HG03039 (cell line): Measurements from ENCODE around the gene MFNG.

Source experiments
- ATAC-seq: cut with Tn5 transposase; IDR thresholded peaks from one replicate; pipeline ENCODE4 v1.9.1; 2021; ENCODE audit warnings: mild to moderate bottlenecking, moderate library complexity; ENCODE audit not compliant: unreplicated experiment

The MFNG gene

DNA sequence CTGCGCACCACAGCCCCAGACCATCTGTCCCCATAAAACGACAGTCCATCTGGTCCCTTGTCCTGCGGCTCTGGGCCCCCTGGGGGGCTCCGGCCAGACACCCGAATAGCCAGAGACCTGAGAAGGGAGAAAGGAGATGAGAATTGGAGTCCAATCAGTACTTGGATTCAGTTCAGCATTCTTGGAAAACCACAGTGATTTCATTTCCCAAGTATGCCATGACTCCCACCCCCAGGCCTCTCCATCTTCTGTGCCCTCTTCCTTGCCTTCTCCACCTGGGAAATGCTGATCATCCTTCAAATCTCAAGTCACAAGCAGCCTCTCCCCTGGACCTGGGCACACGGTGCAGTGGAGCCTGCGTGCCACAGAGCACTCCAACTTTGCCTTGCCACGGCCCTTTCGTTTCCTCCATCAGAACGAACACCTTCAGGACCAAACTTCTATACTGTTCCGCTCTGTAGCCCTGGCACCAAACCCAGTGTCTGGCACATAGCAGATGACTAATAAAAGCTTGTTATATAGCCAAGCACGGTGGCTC is 10.9 kb upstream of the MFNG start:
- ATAC-seq, result no peak

DNA sequence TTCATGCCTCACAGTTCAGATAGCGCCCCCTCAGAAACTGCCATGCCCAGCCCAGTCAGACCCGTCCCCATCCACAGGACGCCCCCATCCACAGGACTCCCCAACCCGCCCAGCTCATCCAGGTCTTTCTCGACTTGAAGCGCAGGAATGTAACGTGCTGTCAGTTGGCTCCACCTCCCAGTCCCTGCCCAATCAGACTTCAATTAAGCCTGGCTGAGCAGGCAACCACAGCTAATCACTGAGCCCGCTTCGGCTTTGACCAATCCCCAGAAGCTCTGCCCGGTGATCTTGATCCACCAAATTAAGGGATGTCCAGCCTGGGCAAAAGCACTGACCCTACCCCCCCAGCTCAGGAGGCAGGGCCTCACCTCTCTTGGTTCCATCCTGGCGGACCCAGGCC is 10.5 kb upstream of the MFNG start:
- ATAC-seq, result no peak

DNA sequence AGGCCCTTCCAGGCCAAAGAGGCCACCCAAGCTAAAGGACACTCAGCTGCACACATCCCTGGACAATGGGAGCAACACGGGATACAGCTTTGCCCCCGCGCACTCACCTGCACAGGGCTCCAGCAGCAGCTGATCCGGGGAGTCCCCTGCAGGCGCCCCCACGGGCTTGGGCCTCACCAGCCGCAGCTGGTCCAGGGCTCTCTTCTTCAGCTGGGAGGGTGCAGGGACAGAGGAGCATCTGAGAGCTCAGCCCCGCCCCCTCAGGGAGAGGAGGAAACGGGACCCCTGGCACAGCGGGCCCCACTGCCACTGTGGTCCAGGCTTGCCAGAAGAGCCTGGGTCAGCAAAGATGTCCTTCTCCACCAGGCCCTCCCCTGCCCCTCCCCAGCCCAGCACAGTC is 7.8 kb upstream of the MFNG start:
- ATAC-seq, result no peak

DNA sequence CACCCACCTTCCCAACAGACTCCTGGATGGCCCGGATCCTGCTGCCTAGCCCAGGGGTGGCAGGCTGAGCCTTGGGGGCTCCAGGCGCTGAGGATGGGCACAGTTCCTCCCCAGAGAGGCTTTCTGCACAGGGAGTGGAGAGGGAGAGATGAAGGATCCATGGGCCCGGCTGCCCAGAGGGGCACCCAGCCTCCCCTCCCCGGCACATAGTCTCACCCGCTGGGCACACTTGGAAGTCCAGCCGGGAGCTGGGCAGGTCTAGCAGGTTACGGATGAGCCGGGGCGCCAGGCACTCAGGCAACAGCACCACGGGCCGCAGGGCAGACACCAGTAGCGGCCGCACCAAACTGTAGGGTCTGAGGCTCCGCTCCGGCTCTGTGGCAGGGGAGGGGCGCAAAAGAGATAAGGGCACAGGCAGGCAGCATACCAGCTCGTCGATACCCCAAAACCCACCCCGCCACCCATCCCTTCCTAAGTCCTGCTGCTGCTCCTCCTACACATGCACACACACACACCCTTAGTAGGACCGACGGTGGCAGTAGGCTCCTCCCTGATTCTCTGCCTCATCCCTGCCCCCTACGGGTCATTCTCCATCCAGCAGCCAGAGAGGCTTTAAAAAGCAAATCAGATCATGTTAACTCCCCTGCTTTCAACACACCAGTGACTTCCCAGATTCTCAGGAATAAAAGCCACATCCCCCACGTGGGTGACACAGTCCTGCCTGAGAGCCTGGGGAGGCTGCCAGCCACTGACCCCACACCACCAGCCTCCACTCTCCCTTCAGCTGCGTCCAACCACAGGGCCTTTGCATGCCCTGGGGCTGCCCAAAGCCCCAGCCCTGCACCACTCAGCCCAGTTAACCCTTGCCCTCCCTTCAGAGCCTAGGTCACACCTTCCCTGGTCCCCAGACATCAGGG is 6.5 kb upstream of the MFNG start:
- no peak for ATAC-seq

DNA sequence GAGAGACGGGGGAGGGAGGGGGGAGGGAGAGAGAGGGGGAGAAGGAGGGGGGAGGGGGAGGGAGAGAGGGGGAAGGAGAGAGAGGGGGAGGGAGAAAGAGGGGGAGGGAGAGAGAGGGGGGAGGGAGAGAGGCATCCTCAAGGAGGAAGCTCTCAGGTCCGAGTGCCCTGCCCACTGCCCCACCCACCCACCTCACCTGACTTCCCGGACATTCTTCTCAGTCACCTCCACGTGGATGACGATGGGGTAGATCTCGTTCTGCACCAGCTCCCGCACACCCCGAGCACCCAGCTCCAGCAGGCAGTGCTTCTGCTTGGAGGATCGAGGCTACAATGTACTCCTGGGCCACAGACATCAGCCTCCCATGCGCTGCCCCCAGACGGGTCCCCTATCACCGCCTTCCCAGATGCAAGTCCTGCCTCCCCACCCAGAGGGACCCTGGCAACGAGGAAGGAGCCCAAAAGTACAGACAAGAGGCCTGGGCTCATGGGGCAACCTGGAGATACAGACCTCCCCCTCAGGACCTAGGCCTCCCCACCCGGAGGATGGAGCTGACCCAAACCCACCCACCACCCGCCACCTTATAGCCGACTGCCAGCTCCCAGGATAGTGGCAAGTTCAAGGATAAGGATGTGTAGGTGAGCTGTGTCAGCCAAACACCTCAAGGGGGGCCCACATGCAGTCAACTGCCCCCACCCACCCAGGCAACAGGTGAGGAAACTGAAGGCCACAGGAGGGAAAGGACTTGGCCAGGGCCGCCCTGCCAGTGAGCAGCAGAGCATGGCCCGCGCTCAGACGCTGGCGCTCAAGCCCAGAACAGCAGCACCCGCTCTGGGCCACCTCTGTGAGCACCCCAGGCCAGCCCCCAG is 5.6 kb upstream of the MFNG start:
- no peak for ATAC-seq

DNA sequence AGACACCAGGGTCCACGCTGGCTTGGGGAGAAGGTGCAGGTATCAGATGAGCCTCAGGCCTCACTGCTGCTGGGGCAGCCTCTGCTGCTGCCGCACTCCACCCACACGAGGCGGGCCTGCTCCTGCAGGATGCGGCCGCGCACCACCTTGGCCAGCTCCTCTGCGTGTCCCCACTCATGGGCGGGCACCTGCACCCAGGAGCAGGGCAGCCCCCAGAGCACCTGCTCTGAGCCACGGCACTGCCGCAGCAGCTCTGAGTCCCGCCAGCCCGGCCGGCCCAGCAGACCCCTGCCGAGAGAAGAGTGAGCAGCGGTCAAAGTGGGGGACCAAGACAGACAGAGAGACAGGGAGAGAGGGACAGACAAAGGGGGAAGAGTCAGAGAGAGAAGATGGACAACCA is 4.9 kb upstream of the MFNG start:
- no peak for ATAC-seq

DNA sequence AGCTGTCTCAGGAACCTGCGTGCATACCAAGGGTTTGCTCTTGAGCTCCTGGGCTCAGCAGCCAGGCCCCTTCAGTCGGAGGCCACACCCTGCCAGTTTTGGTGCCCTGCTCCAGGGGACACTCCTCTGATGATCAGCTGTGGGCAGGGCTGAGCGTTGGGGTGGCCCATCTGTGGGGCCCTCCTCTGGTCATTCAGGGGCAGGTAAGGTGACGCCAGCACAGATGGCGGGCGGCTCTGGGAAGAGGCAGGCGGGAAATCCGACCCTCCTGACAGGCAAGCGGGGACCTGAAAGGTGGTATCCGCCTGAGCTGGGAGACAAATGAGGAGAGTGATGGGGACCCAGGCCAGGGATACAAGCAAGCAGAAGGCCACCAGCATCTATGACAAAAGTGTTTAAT is 3.8 kb upstream of the MFNG start:
- ATAC-seq, result no peak

DNA sequence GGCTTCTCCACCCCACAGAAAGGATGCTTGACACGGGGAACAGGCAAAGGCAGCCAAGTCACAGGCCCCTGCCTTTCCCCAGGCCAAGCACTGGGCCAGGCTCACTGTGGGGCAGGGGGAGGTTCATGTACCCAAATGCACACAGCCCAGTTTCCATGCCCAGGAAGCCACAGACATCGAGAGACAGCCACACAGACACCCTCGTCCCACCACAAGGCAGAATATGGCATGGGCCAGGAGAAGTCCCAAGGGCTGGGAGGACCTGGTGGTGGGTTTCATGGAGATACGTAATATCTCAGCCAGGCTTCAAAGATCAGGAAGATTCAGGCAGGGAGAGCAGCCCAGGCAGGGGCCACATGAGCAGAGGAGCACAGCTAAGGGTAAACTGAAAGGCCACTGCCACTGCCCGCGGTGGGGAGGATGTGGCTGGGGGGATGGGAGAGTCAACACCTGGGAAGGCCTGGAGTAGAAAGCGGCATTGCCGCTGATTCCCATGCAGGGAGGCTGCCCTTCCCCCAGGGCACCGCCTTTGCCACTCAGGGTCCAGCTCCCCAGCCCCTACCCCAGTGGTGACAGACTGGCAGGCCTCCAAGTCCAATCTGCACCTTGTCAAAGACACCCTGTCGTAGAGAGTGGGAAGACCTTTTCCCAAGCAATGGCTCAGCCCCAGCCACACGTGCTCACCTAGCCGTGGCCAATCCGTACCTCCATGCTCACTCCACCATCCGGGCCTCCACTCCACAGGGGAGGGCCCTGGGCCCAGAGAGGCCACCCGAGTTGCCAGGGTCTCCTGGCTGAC is 2.4 kb upstream of the MFNG start:
- ATAC-seq, result no peak

DNA sequence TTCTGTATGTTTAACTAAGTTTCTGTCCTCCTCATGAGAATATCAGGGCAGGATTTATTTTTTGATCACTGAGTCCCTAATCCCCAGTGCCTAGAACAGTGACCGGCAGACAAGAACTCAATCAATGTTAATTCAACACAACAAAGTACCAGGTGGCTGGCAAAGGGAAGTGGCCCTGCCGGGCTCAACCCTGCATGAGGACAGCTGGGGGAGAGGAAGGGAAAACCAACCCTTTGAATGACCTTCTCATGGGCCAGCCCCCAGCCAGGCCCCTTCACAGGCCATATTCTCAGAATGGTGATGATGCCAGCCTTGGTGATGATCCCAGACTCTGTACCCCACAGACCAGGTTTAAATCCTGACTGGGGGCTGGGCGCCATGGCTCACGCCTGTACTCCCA is 1.4 kb upstream of the MFNG start:
- ATAC-seq, result no peak

DNA sequence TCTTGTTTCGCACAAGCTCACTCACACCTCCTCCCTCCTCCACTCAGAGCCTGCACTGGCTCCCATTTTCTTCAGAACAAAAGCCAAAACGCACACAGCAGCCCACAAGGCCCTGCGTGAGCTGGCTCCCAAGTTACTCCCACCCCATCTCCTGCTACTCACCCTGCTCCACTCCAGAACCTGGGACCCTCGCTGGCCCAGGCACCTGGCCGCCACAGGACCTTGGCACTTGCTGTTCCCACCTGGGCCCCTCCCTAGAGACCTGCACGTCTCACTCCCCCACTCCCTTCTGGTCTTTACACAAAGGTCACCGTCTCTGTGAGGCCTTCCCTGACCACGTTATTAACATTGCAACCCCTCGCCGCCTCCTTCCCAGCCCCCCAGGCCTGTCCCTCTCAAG is 945 bp upstream of the MFNG start:
- ATAC-seq, result no peak

DNA sequence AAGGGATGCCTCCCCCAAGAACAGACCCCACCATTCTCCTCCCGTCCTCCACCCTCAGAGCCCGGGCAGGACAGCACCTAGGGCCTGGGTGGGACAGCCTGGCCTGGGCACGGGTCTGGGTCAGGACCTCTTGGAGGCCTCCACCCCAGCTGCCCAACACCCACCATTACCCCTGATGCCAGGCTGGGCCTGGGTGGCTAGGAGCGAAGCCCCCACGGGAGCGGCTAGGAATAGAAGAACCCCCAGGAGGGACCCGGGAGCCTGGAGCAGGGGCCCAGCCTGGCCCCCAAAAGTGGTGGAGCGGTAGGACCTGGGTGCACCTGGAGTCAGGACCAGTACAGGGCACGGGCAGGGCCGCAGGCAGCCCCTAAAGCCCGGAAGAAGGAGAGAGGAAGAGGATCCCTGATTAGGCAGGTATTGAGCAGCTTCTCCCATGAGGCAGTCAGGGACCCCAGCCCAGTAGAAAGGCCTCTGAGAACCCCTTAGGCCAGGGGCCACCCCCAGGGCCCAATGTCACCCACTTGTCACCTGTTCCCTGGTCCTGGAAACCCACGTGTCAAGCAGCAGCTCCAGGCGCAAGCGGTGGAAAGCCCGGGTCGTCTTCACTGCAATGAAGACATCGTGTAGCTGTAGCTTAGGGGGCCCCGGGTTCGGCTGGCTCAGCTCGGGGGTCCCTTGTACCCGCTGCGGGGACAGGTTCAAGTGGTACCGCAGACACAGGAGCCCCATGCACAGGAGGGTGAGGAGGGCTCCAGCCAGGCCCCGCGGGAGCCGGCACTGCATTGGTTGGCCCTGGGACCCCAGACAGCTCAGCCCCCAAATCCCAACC is 575 bp downstream of the MFNG start:
- no peak for ATAC-seq

DNA sequence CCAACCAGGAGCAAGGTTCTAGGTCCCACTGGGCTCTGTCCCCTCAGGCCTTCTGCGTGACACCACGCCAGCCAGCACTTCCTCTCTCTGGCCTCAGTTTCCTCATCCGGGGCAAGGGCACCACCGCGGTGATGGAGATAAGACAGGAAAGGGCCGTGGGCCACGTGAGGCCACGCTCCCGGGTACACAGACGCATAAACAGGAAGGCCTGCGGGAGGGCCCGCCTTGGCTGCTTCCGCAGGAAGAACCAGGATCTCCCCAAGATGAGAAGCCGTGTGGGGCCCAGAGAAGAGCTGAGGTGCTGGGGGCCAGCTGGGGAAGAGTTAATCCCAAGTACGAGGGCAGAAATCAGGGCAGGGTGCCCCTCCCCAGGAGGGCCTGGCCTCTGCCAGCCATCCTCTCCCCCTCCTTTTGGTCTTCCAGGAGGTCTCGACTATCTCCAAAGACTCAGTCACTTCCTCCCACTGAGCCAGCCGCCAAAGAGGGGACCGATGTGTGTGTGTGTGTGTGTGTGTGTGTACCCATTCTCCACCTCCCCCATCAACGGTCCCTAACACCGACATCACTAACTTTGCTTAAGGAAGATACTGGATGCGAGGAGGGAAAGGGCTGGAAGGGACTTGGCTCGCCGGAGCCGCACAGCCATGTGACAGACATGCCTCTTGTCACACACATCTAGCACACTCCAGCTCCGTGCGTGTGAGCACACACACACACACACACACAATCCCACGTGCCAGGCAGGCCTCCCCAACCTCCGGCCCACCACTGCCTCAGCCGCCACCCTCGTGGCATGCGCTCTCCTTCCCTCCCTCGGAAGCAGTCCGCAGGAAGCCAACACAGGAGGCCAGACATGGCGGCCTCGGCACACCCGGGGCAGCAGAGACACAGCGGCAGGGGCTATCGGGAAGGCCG is 1.4 kb downstream of the MFNG start:
- ATAC-seq, result no peak

DNA sequence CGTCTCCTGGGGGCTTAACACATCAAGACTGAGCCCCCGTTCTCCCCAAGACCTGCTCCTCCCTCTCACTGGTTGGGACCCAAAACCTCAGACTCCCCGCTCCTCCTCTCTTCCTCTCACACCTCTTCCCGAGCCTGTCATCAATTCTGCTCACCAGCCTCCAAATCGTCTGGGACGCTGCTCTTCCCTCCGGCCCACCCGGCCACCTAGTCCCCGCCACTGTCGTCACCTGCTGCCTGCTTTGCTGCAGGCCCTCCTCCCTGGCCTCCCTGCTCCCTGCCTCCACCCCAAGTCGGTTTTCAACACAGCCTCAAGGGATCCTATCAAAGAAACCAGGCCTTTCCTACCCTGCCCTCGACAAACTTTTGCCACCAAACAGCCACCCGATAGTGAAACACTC is 3.1 kb downstream of the MFNG start:
- ATAC-seq, result no peak

DNA sequence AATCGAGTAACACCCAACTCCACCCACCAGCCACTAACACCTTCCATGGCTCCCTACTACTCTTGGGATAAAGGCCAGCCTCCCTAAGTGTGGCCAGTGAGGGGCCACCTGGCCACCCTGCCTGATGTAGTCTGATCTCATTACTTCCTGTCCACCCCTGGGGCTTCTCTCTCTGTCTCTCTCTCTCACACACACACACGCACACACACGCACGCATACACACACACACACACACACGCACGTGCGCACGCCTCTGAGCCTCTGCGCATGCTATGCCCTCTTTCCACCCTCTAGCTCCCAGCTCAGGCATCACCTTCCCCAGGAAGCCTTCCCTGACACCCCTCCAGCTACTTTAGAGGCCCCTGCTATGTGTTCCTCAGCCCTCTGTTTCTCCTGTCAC is 3.9 kb downstream of the MFNG start:
- ATAC-seq, result no peak

DNA sequence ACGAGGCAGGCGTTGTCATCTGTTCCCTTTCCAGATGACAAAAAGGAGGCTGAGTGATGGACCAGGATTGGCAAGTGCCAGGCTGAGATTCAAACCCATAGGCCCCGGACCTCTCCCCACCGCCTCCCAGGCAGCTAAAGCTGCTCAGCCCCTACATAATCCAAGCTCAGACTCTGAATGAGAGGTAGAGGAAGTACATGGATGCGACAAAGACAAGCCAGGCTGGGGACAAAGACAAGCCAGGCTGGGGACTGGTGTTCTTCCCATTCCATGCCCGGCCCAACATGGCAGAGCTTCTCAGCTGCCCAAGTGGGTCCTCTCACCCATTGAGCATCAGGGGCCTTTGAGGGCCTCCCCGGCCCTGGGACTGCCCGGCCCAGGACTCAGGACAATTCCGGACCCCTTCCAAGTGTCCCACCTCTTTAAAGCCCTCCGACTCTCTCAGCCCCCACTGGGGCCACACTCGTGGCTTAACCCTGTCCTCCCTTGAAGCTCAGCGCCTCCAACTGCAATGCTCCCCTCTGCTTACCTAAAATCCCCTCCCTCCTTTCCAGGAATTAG is 4.8 kb downstream of the MFNG start:
- ATAC-seq, result no peak

DNA sequence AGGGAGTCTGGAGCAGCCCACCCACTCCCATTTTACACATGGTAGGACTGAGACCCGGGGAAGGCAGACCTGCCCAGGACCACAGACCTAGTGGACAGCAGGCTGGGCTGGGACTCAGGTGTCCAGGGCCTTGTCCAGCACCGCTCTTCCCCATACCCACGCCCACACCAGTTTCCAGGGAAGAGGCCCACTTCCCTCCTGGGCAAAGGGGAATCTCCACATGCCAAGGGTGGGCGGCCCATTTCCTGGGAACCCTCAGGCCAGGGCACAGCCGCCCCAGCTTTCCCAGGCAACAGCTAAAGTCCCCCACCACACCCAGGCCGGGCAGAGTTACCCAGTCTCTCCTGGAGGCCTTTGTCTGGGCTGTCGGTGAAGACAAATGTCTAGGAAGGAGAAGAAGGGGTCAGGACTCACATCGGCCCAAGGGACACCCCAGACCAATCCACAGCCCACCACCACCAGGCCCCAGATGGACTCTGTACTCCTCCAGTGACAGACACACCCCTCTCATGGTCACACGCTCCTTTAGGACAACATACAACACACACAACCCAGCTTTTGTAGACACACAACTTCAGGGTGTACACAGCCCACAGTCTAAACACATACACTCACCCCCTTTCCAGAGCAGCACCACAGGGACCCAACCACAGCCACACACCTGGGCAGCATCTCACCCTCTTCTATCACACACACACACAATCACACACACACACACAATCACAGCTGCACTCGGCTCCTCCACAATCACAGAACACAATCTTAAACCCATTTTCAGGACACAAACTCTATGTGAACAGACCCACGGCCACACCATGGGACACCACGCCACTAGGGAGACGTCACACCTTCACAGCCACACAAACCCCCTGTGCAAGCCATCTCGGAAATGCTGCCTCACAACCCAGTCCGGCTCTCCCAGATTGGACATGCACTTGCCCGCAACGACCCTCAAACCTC is 5.5 kb downstream of the MFNG start:
- ATAC-seq, result no peak

DNA sequence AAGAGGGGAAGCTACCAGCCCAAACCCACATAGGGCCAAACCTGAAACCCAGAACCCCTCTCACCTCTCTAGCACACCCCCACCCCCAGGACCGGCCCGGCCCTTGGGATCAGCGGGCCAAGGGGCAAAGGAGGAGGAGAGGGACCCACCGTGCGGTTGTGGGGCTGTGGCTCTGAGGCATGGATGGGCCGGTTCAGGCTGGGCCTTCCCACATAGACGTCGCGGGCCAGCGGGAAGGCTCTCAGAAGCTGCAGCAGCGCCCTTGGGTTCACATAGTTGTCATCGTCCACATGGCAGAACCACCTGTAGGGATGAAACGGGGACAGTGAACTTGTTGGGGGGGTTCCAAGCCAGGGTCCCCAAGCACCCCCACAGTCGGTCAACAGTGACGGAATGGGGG is 7.0 kb downstream of the MFNG start:
- ATAC-seq, result no peak
